Uterus (tissue), 2 donors: ENCODE measurements around the gene SPA17.

Source experiments
- CTCF ChIP-seq, 4 experiments: fragments of 200-600 bp in 2 of 4; fragments of 450-650 bp in 2 of 4; sonication (generic) in 2 of 4; IDR thresholded peaks; one replicate each; pipeline ENCODE4 v1.5.1; 2016 to 2019; ENCODE audit warnings: antibody characterized with exemption in 4 of 4, mild to moderate bottlenecking in 2 of 4, moderate library complexity in 1 of 4
- POLR2A ChIP-seq, 2 donors: fragments of 450-650 bp; IDR thresholded peaks; one replicate each; pipeline ENCODE4 v1.6.1; 2016; ENCODE audit warnings: antibody characterized with exemption in 2 of 2, mild to moderate bottlenecking in 1 of 2, moderate library complexity in 1 of 2

GRCh38 chr11:124722176-124722575 lies 48.5 kb downstream of the SPA17 start:
- TF ChIP-seq CTCF (IDR thresholded peaks at IDR 0.05) = no peak
- no peak for TF ChIP-seq POLR2A (IDR thresholded peaks at IDR 0.05)
